ENCODE results near the gene PAIP2B.
"Not testable (repeated sequence)": the region's sequence is repeated elsewhere in the genome, so short reads cannot be mapped to it uniquely, and the experiment has no call there.

Gene PAIP2B

GRCh38 chr2:71215447-71215846 is 11.5 kb downstream of the PAIP2B start:
- DNase-seq = no peak

- DNase-seq = no peak
These were observed 14.6 kb downstream of the PAIP2B start for GRCh38 chr2:71212336-71212735.

GRCh38 chr2:71210292-71210691 is 16.6 kb downstream of the PAIP2B start:
- no peak for DNase-seq

GRCh38 chr2:71208756-71209155 is 18.1 kb downstream of the PAIP2B start:
- no peak for DNase-seq

- no peak for DNase-seq
These were observed 19.3 kb downstream of the PAIP2B start for GRCh38 chr2:71207601-71208000.

GRCh38 chr2:71206271-71206670 is 20.6 kb downstream of the PAIP2B start:
- DNase-seq = no peak

- DNase-seq = no peak
These were observed 35.3 kb downstream of the PAIP2B start for GRCh38 chr2:71191570-71191943.

GRCh38 chr2:71190656-71191569 is 36.0 kb downstream of the PAIP2B start:
- peak; percentile 48 for DNase-seq

- DNase-seq = no peak
These were observed 39.3 kb downstream of the PAIP2B start for GRCh38 chr2:71187589-71187988.

- DNase-seq = no peak
These were observed 39.9 kb downstream of the PAIP2B start for GRCh38 chr2:71186973-71187372.

- not testable (repeated sequence) for DNase-seq
These were observed 43.4 kb downstream of the PAIP2B start for GRCh38 chr2:71183306-71184115.

- DNase-seq = no peak
These were observed 45.6 kb downstream of the PAIP2B start for GRCh38 chr2:71181316-71181715.

GRCh38 chr2:71178836-71179235 is 48.1 kb downstream of the PAIP2B start:
- not testable (repeated sequence) for DNase-seq

GRCh38 chr2:71174207-71174606 is 52.7 kb downstream of the PAIP2B start:
- no peak for DNase-seq

- no peak for DNase-seq
These were observed 53.8 kb downstream of the PAIP2B start for GRCh38 chr2:71173096-71173495.

- DNase-seq = no peak
These were observed 60.1 kb downstream of the PAIP2B start for GRCh38 chr2:71166812-71167211.

- DNase-seq = peak; percentile 54
These were observed 69.6 kb downstream of the PAIP2B start for GRCh38 chr2:71157124-71157793.

GRCh38 chr2:71156573-71156972 is 70.3 kb downstream of the PAIP2B start:
- DNase-seq = peak; percentile 92

- no peak for DNase-seq
These were observed 71.1 kb downstream of the PAIP2B start for GRCh38 chr2:71155846-71156245.

GRCh38 chr2:71154798-71155197 is 72.1 kb downstream of the PAIP2B start:
- DNase-seq = no peak

GRCh38 chr2:71154279-71154678 is 72.6 kb downstream of the PAIP2B start:
- DNase-seq = no peak

- DNase-seq = no peak
These were observed 73.2 kb downstream of the PAIP2B start for GRCh38 chr2:71153585-71154224.

- DNase-seq = no peak
These were observed 75.3 kb downstream of the PAIP2B start for GRCh38 chr2:71151620-71152019.

All from NCI-H1694 treated with DMSO at 0.1 percent for 48 hours (cell line).